Mammary epithelial cell (primary cell): ENCODE measurements around the gene CALCA.
A peak's percentile ranks its signal among the peaks of the same experiment; 100 is the strongest.

Experiments
- EZH2 ChIP-seq: IDR thresholded peaks from 2 replicates; pipeline ENCODE4 v1.6.1; 2012; ENCODE audit warnings: low read length, inconsistent platforms, borderline replicate concordance
- TF ChIP-seq, protein P1 (sequence below), 2 donors: IDR thresholded peaks in 1 of 2; conservative IDR thresholded peaks in 1 of 2; 2 replicates each; pipeline ENCODE4 v1.5.1; 2011 to 2012; ENCODE audit warnings: inconsistent platforms in 2 of 2, low read length in 2 of 2, mild to moderate bottlenecking in 2 of 2, control low read depth in 1 of 2, low read depth in 1 of 2; ENCODE audit not compliant: insufficient read depth in 1 of 2; ENCODE audit errors: extremely low read depth in 1 of 2

DNA sequence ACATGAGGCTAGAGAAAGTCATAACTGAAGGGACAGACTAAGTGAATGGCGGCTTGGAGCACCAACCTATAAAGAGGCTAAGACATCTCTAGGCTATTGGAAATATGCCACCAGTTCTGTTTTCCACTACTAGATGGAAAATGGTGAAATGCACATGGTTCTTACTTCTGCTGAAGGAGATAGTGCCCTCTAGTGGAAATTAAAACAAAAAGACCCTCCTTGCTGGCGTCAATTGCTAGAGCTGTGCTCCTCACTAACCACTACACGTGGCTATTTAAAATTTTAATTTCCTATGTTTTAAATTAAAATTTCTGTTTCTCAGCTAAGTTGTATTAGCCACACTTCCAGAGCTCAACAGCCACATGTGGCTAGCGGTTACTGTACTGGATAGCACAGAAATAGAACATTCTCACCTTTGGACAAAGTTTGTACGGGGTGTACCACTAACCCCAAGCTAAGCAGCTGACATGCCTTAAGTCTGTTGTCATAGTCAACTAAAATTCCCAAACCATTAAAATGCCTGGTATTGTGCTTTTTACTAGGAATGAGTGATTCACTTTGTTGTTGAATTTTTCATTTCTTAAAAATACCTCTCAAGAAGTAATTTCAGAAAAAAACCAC lies 34.1 kb upstream of the CALCA start:
- TF ChIP-seq, protein P1, sequence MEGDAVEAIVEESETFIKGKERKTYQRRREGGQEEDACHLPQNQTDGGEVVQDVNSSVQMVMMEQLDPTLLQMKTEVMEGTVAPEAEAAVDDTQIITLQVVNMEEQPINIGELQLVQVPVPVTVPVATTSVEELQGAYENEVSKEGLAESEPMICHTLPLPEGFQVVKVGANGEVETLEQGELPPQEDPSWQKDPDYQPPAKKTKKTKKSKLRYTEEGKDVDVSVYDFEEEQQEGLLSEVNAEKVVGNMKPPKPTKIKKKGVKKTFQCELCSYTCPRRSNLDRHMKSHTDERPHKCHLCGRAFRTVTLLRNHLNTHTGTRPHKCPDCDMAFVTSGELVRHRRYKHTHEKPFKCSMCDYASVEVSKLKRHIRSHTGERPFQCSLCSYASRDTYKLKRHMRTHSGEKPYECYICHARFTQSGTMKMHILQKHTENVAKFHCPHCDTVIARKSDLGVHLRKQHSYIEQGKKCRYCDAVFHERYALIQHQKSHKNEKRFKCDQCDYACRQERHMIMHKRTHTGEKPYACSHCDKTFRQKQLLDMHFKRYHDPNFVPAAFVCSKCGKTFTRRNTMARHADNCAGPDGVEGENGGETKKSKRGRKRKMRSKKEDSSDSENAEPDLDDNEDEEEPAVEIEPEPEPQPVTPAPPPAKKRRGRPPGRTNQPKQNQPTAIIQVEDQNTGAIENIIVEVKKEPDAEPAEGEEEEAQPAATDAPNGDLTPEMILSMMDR (conservative IDR thresholded peaks at IDR 0.05 in 1 of 2, IDR thresholded peaks at IDR 0.05 in 1 of 2; ENCODE audit: extremely low read depth in 1 of 2, insufficient read depth in 1 of 2, low read depth in 1 of 2, low read length in 2 of 2), result peak; percentile 47 to 59
- no peak for TF ChIP-seq EZH2
